ENCODE measurements around the gene EXOC6. TPM values are rescaled to one million over a fixed set of nuclear protein-coding genes. Genes with fewer than 3 reads are reported as not detected.

EXOC6 gene
- total and polyA plus RNA-seq, 2 of the 13 experiments (the other 11 are each of a cell fraction or from before 2014, with no cell fraction given): 22.2 to 29.2 TPM

DNA sequence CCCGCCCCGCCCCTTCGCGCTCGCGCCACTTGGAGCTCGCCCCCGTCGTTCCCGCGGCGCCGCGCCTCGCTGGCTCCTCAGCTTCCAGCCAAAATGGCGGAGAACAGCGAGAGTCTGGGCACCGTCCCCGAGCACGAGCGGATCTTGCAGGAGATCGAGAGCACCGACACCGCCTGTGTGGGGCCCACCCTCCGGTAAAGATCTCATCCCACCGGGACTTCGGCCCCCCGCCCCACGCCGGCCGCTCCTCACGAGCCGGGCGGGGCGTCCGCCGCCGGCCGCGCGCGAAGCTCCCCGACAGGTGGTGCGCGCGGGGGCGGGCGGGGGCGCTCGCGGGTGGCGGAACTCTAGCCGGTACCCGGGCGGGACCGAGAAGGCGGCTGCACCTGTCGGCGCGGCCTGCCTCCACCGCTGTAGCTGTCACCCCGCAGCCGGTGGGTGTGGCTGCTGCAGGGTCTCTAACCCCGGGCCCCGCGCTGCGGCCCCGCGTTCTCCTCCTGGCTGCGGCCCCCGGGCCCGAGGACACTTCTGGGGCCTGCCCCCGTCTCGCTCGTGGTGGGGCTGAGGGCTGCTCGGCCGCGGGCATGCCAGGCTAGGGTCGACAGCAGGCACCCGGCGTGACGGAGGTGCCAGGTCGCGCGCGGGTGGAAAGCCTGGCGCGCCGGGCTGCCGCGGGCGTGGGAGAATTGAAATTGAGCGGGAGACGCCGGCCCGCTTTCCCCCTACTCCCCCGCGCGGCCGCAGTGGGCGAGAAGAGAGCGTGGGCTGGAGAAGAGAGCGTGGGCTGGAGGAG lies at the start of gene EXOC6 (continued):
- TF ChIP-seq, protein P1, sequence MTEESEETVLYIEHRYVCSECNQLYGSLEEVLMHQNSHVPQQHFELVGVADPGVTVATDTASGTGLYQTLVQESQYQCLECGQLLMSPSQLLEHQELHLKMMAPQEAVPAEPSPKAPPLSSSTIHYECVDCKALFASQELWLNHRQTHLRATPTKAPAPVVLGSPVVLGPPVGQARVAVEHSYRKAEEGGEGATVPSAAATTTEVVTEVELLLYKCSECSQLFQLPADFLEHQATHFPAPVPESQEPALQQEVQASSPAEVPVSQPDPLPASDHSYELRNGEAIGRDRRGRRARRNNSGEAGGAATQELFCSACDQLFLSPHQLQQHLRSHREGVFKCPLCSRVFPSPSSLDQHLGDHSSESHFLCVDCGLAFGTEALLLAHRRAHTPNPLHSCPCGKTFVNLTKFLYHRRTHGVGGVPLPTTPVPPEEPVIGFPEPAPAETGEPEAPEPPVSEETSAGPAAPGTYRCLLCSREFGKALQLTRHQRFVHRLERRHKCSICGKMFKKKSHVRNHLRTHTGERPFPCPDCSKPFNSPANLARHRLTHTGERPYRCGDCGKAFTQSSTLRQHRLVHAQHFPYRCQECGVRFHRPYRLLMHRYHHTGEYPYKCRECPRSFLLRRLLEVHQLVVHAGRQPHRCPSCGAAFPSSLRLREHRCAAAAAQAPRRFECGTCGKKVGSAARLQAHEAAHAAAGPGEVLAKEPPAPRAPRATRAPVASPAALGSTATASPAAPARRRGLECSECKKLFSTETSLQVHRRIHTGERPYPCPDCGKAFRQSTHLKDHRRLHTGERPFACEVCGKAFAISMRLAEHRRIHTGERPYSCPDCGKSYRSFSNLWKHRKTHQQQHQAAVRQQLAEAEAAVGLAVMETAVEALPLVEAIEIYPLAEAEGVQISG (CRISPR knock-in tag; IDR thresholded peaks at IDR 0.05): peak; percentile 74
- TF ChIP-seq KLF16 (CRISPR knock-in tag; IDR thresholded peaks at IDR 0.05) (no peak), ATF7 (IDR thresholded peaks at IDR 0.05) (no peak), ATF7 (CRISPR knock-in tag; IDR thresholded peaks at IDR 0.05) (no peak), RBFOX2 (IDR thresholded peaks at IDR 0.05; ENCODE audit: low read depth, low read length) (peak; percentile 79), POLR2G (IDR thresholded peaks at IDR 0.05; ENCODE audit: low read depth, low read length) (peak; percentile 84), HNF4G (IDR thresholded peaks at IDR 0.05; ENCODE audit: borderline replicate concordance, low read depth, low read length) (no peak), HNF4G (CRISPR knock-in tag; IDR thresholded peaks at IDR 0.05; ENCODE audit: borderline replicate concordance, low read depth) (0 out of 2 replicates have a peak, but pooled peaks have one; percentile 34), SNAI1 (CRISPR knock-in tag; IDR thresholded peaks at IDR 0.05; ENCODE audit: borderline replicate concordance) (0 out of 2 replicates have a peak, but pooled peaks have one; percentile 7), MED13 (CRISPR knock-in tag; IDR thresholded peaks at IDR 0.05) (peak; percentile 27; the same call in 1 of the 2 replicates), TGIF2 (CRISPR knock-in tag; IDR thresholded peaks at IDR 0.05) (peak; percentile 77; the same call in 1 of the 2 replicates), ZNF616 (CRISPR knock-in tag; IDR thresholded peaks at IDR 0.05; ENCODE audit: low read depth) (0 out of 2 replicates have a peak, but pooled peaks have one; percentile 53), GABPB1 (CRISPR knock-in tag; IDR thresholded peaks at IDR 0.05) (peak; percentile 72), NFIC (IDR thresholded peaks at IDR 0.05; ENCODE audit: low read length) (no peak)
- TF ChIP-seq, protein P2, sequence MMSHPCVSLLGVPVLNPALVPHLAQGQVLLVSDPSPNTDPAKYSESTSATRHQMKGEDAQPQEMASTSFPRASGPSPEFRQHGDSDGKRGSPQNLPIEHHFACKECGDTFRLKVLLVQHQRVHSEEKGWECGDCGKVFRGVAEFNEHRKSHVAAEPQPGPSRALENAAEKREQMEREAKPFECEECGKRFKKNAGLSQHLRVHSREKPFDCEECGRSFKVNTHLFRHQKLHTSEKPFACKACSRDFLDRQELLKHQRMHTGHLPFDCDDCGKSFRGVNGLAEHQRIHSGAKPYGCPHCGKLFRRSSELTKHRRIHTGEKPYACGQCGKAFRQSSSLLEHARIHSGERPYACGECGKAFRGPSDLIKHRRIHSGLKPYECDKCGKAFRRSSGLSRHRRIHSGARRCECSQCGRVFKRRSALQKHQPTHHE (CRISPR knock-in tag; IDR thresholded peaks at IDR 0.05; ENCODE audit: borderline replicate concordance): no peak
- TF ChIP-seq, protein P3, sequence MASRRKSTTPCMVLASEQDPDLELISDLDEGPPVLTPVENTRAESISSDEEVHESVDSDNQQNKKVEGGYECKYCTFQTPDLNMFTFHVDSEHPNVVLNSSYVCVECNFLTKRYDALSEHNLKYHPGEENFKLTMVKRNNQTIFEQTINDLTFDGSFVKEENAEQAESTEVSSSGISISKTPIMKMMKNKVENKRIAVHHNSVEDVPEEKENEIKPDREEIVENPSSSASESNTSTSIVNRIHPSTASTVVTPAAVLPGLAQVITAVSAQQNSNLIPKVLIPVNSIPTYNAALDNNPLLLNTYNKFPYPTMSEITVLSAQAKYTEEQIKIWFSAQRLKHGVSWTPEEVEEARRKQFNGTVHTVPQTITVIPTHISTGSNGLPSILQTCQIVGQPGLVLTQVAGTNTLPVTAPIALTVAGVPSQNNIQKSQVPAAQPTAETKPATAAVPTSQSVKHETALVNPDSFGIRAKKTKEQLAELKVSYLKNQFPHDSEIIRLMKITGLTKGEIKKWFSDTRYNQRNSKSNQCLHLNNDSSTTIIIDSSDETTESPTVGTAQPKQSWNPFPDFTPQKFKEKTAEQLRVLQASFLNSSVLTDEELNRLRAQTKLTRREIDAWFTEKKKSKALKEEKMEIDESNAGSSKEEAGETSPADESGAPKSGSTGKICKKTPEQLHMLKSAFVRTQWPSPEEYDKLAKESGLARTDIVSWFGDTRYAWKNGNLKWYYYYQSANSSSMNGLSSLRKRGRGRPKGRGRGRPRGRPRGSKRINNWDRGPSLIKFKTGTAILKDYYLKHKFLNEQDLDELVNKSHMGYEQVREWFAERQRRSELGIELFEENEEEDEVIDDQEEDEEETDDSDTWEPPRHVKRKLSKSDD (CRISPR knock-in tag; IDR thresholded peaks at IDR 0.05; ENCODE audit: low read depth): 0 out of 2 replicates have a peak, but pooled peaks have one; percentile 36
- TF ChIP-seq, protein P4, sequence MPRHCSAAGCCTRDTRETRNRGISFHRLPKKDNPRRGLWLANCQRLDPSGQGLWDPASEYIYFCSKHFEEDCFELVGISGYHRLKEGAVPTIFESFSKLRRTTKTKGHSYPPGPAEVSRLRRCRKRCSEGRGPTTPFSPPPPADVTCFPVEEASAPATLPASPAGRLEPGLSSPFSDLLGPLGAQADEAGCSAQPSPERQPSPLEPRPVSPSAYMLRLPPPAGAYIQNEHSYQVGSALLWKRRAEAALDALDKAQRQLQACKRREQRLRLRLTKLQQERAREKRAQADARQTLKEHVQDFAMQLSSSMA (CRISPR knock-in tag; IDR thresholded peaks at IDR 0.05): no peak
- TF ChIP-seq, protein P5, sequence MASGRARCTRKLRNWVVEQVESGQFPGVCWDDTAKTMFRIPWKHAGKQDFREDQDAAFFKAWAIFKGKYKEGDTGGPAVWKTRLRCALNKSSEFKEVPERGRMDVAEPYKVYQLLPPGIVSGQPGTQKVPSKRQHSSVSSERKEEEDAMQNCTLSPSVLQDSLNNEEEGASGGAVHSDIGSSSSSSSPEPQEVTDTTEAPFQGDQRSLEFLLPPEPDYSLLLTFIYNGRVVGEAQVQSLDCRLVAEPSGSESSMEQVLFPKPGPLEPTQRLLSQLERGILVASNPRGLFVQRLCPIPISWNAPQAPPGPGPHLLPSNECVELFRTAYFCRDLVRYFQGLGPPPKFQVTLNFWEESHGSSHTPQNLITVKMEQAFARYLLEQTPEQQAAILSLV (CRISPR knock-in tag; IDR thresholded peaks at IDR 0.05; ENCODE audit: borderline replicate concordance): peak; percentile 46; the same call in 1 of the 2 replicates
